H1 (cell line): ENCODE measurements around the gene LEFTY1. TPM values are rescaled to one million over a fixed set of nuclear protein-coding genes. Genes with fewer than 3 reads are reported as not detected.
"Not testable (repeated sequence)": the region's sequence is repeated elsewhere in the genome, so short reads cannot be mapped to it uniquely, and the experiment has no call there.

Source experiments
- CTCF ChIA-PET: fragments of 300-600 bp; sonication (Branson Sonifier 250); formaldehyde crosslinking; loops from one replicate; lab custom pipeline; 2021; ENCODE audit not compliant: partially characterized antibody; lab: Charles Lee
- POLR2A ChIA-PET: fragments of 300-600 bp; sonication (Branson Sonifier 250); formaldehyde crosslinking; loops from one replicate; lab custom pipeline; 2021; ENCODE audit warnings: inconsistent platforms; ENCODE audit not compliant: partially characterized antibody; lab: Charles Lee
- DNase-seq, 2 experiments: peaks; one replicate each; pipeline versions ENCODE4 v3.0.0 to v3.0.0-alpha.2; 2010 to 2022; ENCODE audit warnings: low spot score in 2 of 2, low read depth in 1 of 2, mixed read lengths in 1 of 2
- FAIRE-seq: peaks from 2 replicates; lab custom pipeline; 2011; peaks lifted over from hg19 to GRCh38; lab: Jason Lieb, UNC
- H2AFZ ChIP-seq: 2 replicates; pipeline ENCODE4 v1.8.1; 2012; ENCODE audit warnings: low read length, inconsistent platforms
- H2AK5ac ChIP-seq: 2 replicates; pipeline ENCODE4 v1.6.1; 2013; ENCODE audit warnings: low read depth, low read length
- H2BK120ac ChIP-seq: replicated peaks from 2 replicates; pipeline ENCODE3; 2013; ENCODE audit warnings: low read depth, low read length, inconsistent platforms
- H2BK12ac ChIP-seq: 2 replicates; pipeline ENCODE4 v1.6.1; 2013; ENCODE audit warnings: low read depth, low read length
- H2BK15ac ChIP-seq: 2 replicates; pipeline ENCODE4 v1.6.1; 2013; ENCODE audit warnings: low read length
- H2BK20ac ChIP-seq: 2 replicates; pipeline ENCODE4 v1.6.1; 2013; ENCODE audit warnings: low read length
- H2BK5ac ChIP-seq: 2 replicates; pipeline ENCODE4 v1.6.1; 2013; ENCODE audit warnings: low read depth, low read length
- H3K14ac ChIP-seq: 2 replicates; pipeline ENCODE4 v1.6.1; 2013; ENCODE audit warnings: inconsistent platforms; ENCODE audit not compliant: insufficient read length
- H3K18ac ChIP-seq: 2 replicates; pipeline ENCODE4 v1.6.1; 2013; ENCODE audit warnings: low read length; ENCODE audit errors: extremely low read depth
- H3K23ac ChIP-seq: 2 replicates; pipeline ENCODE4 v1.6.1; 2013; ENCODE audit warnings: inconsistent platforms; ENCODE audit not compliant: insufficient read length
- H3K23me2 ChIP-seq: 2 replicates; pipeline ENCODE4 v1.6.1; 2013; ENCODE audit warnings: low read depth, low read length
- H3K27ac ChIP-seq: 2 replicates; pipeline ENCODE4 v1.6.1; 2011; ENCODE audit warnings: low read depth, low read length, inconsistent platforms
- H3K27me3 ChIP-seq, 4 experiments: replicated peaks in 1 of 4; 1 replicate in 1 of 4; 2 replicates in 3 of 4; pipeline versions ENCODE4 v1.6.1 to v1.8.1; 2011 to 2013; ENCODE audit warnings: low read length in 3 of 4, mild to moderate bottlenecking in 3 of 4, inconsistent platforms in 2 of 4, mixed read lengths in 2 of 4, moderate library complexity in 1 of 4; ENCODE audit not compliant: control insufficient read depth in 3 of 4, insufficient read depth in 3 of 4; ENCODE audit errors: extremely low read depth in 1 of 4
- H3K36me3 ChIP-seq, 4 experiments: 2 replicates each; pipeline versions ENCODE4 v1.6.1 to v1.8.1; 2011 to 2013; ENCODE audit warnings: mild to moderate bottlenecking in 4 of 4, low read length in 3 of 4, moderate library complexity in 2 of 4, control low read depth in 1 of 4, inconsistent platforms in 1 of 4; ENCODE audit not compliant: insufficient read depth in 4 of 4, control insufficient read depth in 2 of 4
- H3K4ac ChIP-seq: replicated peaks from 2 replicates; pipeline ENCODE3; 2013; ENCODE audit warnings: low read length, low read depth, mixed read lengths, inconsistent platforms; ENCODE audit not compliant: insufficient read length
- H3K4me1 ChIP-seq, 4 experiments: replicated peaks in 1 of 4; 1 replicate in 1 of 4; 2 replicates in 3 of 4; pipeline versions ENCODE4 v1.6.1 to v1.8.1; 2011 to 2013; ENCODE audit warnings: low read length in 3 of 4, inconsistent platforms in 2 of 4, mixed read lengths in 1 of 4; ENCODE audit not compliant: insufficient read depth in 4 of 4, control insufficient read depth in 3 of 4
- H3K4me2 ChIP-seq, 2 experiments: 2 replicates each; pipeline versions ENCODE4 v1.6.1 to v1.8.1; 2011 to 2013; ENCODE audit warnings: low read depth in 2 of 2, low read length in 2 of 2, control low read depth in 1 of 2, inconsistent platforms in 1 of 2, mild to moderate bottlenecking in 1 of 2; ENCODE audit not compliant: insufficient read depth in 1 of 2
- H3K4me3 ChIP-seq, 4 experiments: fragments of 200-600, 300-600 bp in 1 of 4; sonication (generic), shearing (Covaris generic), sonication (Bioruptor Twin) in 1 of 4; 2 replicates each; pipeline versions ENCODE4 v1.5.1 to v1.8.1; 2011 to 2016; ENCODE audit warnings: low read length in 4 of 4, low read depth in 3 of 4, control low read depth in 2 of 4, inconsistent platforms in 2 of 4, mild to moderate bottlenecking in 2 of 4, mixed read lengths in 1 of 4, moderate library complexity in 1 of 4; ENCODE audit not compliant: insufficient read depth in 2 of 4; ENCODE audit errors: extremely low read depth in 1 of 4
- H3K56ac ChIP-seq: replicated peaks from 2 replicates; pipeline ENCODE3; 2013; ENCODE audit warnings: low read depth, mild to moderate bottlenecking, mixed read lengths, low read length, inconsistent platforms; ENCODE audit not compliant: insufficient read length
- H3K79me1 ChIP-seq: 2 replicates; pipeline ENCODE4 v1.6.1; 2013; ENCODE audit warnings: low read depth, low read length, control low read depth
- H3K79me2 ChIP-seq, 2 experiments: 2 replicates each; pipeline versions ENCODE4 v1.6.1 to v1.8.1; 2012 to 2013; ENCODE audit warnings: low read length in 2 of 2, mild to moderate bottlenecking in 2 of 2, inconsistent platforms in 1 of 2; ENCODE audit not compliant: insufficient read depth in 2 of 2, control insufficient read depth in 1 of 2
- H3K9ac ChIP-seq, 4 experiments: replicated peaks in 1 of 4; 1 replicate in 1 of 4; 2 replicates in 3 of 4; pipeline versions ENCODE4 v1.6.1 to v1.8.1; 2011 to 2013; ENCODE audit warnings: low read depth in 3 of 4, low read length in 3 of 4, control low read depth in 2 of 4, mild to moderate bottlenecking in 2 of 4, moderate library complexity in 2 of 4, inconsistent platforms in 1 of 4; ENCODE audit errors: extremely low read depth in 1 of 4
- H3K9me3 ChIP-seq, 2 experiments: 2 replicates each; pipeline versions ENCODE4 v1.6.1 to v1.8.1; 2012 to 2013; ENCODE audit warnings: mild to moderate bottlenecking in 2 of 2, moderate library complexity in 2 of 2, control low read depth in 1 of 2, inconsistent platforms in 1 of 2, low read depth in 1 of 2, low read length in 1 of 2, mixed read lengths in 1 of 2; ENCODE audit not compliant: insufficient read depth in 2 of 2
- H4K20me1 ChIP-seq, 2 experiments: replicated peaks in 1 of 2; 2 replicates each; pipeline versions ENCODE3 to v1.8.1; 2011 to 2013; ENCODE audit warnings: inconsistent platforms in 2 of 2, low read length in 2 of 2, mild to moderate bottlenecking in 1 of 2; ENCODE audit not compliant: insufficient read depth in 2 of 2, control insufficient read depth in 1 of 2
- H4K5ac ChIP-seq: 2 replicates; pipeline ENCODE4 v1.6.1; 2013; ENCODE audit warnings: low read length, low read depth, mixed read lengths, inconsistent platforms; ENCODE audit not compliant: insufficient read length
- H4K8ac ChIP-seq: 2 replicates; pipeline ENCODE4 v1.8.0; 2013; ENCODE audit warnings: mild to moderate bottlenecking, moderate library complexity, low read length, inconsistent platforms; ENCODE audit not compliant: insufficient read depth; ENCODE audit errors: extremely low read depth
- H4K91ac ChIP-seq: replicated peaks from 2 replicates; pipeline ENCODE3; 2013; ENCODE audit warnings: low read length, mixed read lengths, inconsistent platforms; ENCODE audit not compliant: insufficient read length
- BACH1 ChIP-seq: IDR thresholded peaks from 2 replicates; pipeline ENCODE4 v1.6.1; 2012; ENCODE audit warnings: low read length, improper control_type of control experiment
- WGBS, 2 experiments: shearing (Covaris generic) in 1 of 2; methylation state at CpG; one replicate each; pipeline versions ENCODE4 v1.1.6 to v1.1.7; 2013 to 2015; ENCODE audit warnings: low lambda C conversion rate in 2 of 2, mixed read lengths in 2 of 2, inconsistent platforms in 1 of 2, low coverage in 1 of 2, missing lambda C conversion rate in 1 of 2; ENCODE audit not compliant: insufficient replicate concordance in 2 of 2, insufficient coverage in 1 of 2, insufficient read length in 1 of 2; ENCODE audit errors: extremely low coverage in 1 of 2, missing lambda C conversion rate in 1 of 2; 5-methylcytosine and 5-hydroxymethylcytosine counted together
- polyA plus RNA-seq, 7 experiments: library from polyadenylated mRNA; depleted of rRNA in 3 of 7; stranded (reverse) in 5 of 7; unstranded in 2 of 7; fragments of >200 nt in 5 of 7; fragments of 200-250 nt in 2 of 7; gene quantifications; 1 replicate in 5 of 7; 2 replicates in 1 of 7; 4 replicates in 1 of 7; pipeline versions ENCODE4 v1.2.1 to v1.2.3, GENCODE V29; 2011 to 2013; ENCODE audit warnings: missing spikeins in 2 of 7, mixed read lengths in 2 of 7
- total RNA-seq: library from RNA; stranded (reverse); fragmentation: NEBNext Ultra II Directional; extraction: Animal tissue kit (Norgen Biotek cat#: 25700); gene quantifications from 2 replicates; pipeline ENCODE4 v1.2.1, GENCODE V29; 2021

Gene LEFTY1
- total and polyA plus RNA-seq, 2 of the 8 experiments (the other 6 are each of a cell fraction or from before 2014, with no cell fraction given), result 4.5 to 11.7 TPM

GRCh38 chr1:225930566-225930965 is 41.6 kb upstream of the LEFTY1 start:
- H2AFZ ChIP-seq, result no peak overlapping the region
- no peak overlapping the region for H3K14ac ChIP-seq
- no peaks in the 10 kb centered on the region for H3K79me1 ChIP-seq
- no peaks in the 10 kb centered on the region for H3K79me2 ChIP-seq
- FAIRE-seq, result no peak
- CTCF ChIA-PET, result interaction anchor here (1.2 to 2.7 kb wide), 5 partner anchors 31 to 450 kb away, joined by 3 to 14 read pairs (median 3); no protein-coding TSS in a partner anchor
- H3K27me3 ChIP-seq, result no peaks in the 10 kb centered on the region
- H3K36me3 ChIP-seq, result no peaks in the 10 kb centered on the region
- no peak overlapping the region for H3K9ac ChIP-seq
- no peak overlapping the region for H2BK5ac ChIP-seq
- no peak overlapping the region for H3K56ac ChIP-seq
- no peaks in the 10 kb centered on the region for H3K9me3 ChIP-seq
- H4K91ac ChIP-seq, result no peak overlapping the region
- no peak for DNase-seq
- no peak overlapping the region for H2BK120ac ChIP-seq
- no peak overlapping the region for H4K8ac ChIP-seq
- H3K23me2 ChIP-seq, result no peaks in the 10 kb centered on the region
- TF ChIP-seq BACH1, result no peak
- H3K4me2 ChIP-seq, result no peak overlapping the region
- H3K4me1 ChIP-seq, result no peaks in the 10 kb centered on the region
- no peak overlapping the region for H2BK20ac ChIP-seq
- POLR2A ChIA-PET, result interaction anchor here (0.9 to 1.5 kb wide), 3 partner anchors 10 to 14 kb away, joined by 3 read pairs; no protein-coding TSS in a partner anchor
- no peak overlapping the region for H3K23ac ChIP-seq
- H3K4ac ChIP-seq, result no peak overlapping the region
- WGBS, 2 experiments, result 90% methylated on average over 2 of the region's 2 CpGs; no CpG with 5 or more reads in 1 of the 2 experiments
- no peak overlapping the region for H3K4me3 ChIP-seq
- no peak overlapping the region for H4K5ac ChIP-seq
- H2BK15ac ChIP-seq, result no peak overlapping the region
- H3K27ac ChIP-seq, result no peak overlapping the region
- H2BK12ac ChIP-seq, result no peak overlapping the region
- no peak overlapping the region for H3K18ac ChIP-seq
- H2AK5ac ChIP-seq, result no peak overlapping the region
- no peaks in the 10 kb centered on the region for H4K20me1 ChIP-seq

- CTCF ChIA-PET, result interaction anchor here (0.5 to 1.9 kb wide), 5 partner anchors 18 to 320 kb away, joined by 3 to 8 read pairs (median 3); no protein-coding TSS in a partner anchor
- FAIRE-seq, H3K4me3 ChIP-seq, H2BK15ac ChIP-seq, DNase-seq, H2BK120ac ChIP-seq, H3K27me3 ChIP-seq, H3K4ac ChIP-seq, H2BK20ac ChIP-seq, H2BK12ac ChIP-seq, H3K79me2 ChIP-seq, H4K20me1 ChIP-seq, H3K9ac ChIP-seq, H4K5ac ChIP-seq, H3K36me3 ChIP-seq, H3K4me2 ChIP-seq, H3K56ac ChIP-seq, H3K18ac ChIP-seq, H2AFZ ChIP-seq, H3K27ac ChIP-seq, H2BK5ac ChIP-seq, H3K79me1 ChIP-seq, H3K9me3 ChIP-seq, H3K4me1 ChIP-seq, H3K14ac ChIP-seq, H4K8ac ChIP-seq, H4K91ac ChIP-seq, H2AK5ac ChIP-seq, H3K23ac ChIP-seq, H3K23me2 ChIP-seq: not testable (repeated sequence)
- 71% methylated on average over 1 of the region's 3 CpGs; no CpG with 5 or more reads in 1 of the 2 experiments for WGBS, 2 experiments
- POLR2A ChIA-PET, result interaction anchor here (0.9 kb wide), 1 partner anchor 53 kb away, joined by 4 read pairs; no protein-coding TSS in a partner anchor
Observed at GRCh38 chr1:225929462-225929861, 40.5 kb upstream of the LEFTY1 start.
